Astrocyte of the spinal cord (primary cell): ENCODE results near the gene RORC.

Experiments used
- DNase-seq: peaks from one replicate; pipeline ENCODE4 v3.0.0; 2011; ENCODE audit warnings: low read depth, low spot score
- H3K4me3 ChIP-seq: 2 replicates; pipeline ENCODE4 v1.5.1; 2011; ENCODE audit warnings: low read depth, mild to moderate bottlenecking, low read length, moderate library complexity
- in situ Hi-C: cut with HindIII; loops from 2 replicates; pipeline ENCODE4 v1.10.0; 2017; ENCODE audit warnings: low sequenced_read_pairs
- TF ChIP-seq, protein P1 (sequence below): IDR thresholded peaks from 2 replicates; pipeline ENCODE4 v1.5.1; 2012; ENCODE audit warnings: low read depth, mild to moderate bottlenecking, low read length, inconsistent platforms

The RORC gene

GRCh38 chr1:151835596-151835995, 4.0 kb upstream of the RORC start:
- TF ChIP-seq, protein P1, sequence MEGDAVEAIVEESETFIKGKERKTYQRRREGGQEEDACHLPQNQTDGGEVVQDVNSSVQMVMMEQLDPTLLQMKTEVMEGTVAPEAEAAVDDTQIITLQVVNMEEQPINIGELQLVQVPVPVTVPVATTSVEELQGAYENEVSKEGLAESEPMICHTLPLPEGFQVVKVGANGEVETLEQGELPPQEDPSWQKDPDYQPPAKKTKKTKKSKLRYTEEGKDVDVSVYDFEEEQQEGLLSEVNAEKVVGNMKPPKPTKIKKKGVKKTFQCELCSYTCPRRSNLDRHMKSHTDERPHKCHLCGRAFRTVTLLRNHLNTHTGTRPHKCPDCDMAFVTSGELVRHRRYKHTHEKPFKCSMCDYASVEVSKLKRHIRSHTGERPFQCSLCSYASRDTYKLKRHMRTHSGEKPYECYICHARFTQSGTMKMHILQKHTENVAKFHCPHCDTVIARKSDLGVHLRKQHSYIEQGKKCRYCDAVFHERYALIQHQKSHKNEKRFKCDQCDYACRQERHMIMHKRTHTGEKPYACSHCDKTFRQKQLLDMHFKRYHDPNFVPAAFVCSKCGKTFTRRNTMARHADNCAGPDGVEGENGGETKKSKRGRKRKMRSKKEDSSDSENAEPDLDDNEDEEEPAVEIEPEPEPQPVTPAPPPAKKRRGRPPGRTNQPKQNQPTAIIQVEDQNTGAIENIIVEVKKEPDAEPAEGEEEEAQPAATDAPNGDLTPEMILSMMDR: no peak
- no peak for DNase-seq
- no peak overlapping the region for H3K4me3 ChIP-seq
- in situ Hi-C loops: no loop called here

DNA sequence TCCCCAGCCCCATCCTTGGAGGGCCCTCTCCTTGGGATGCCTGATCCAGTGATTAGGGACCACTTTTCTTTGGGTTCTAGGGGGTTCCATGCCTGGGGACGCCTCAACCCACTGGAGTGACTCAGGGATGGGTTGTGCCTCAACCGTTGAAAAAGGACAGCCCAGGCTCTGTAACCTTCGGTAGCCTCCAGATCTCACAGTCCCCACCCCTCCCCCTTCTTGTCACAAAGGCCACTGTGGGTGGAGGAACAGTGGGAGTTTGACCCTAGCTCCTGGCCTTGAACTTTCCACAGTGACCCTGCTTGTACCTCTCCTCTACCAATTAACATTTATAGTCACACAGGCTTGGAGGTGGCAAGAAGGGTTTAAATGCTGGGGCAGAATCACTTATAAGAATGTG, 2.6 kb upstream of the RORC start:
- no peak for DNase-seq
- in situ Hi-C loops: no loop called here
- H3K4me3 ChIP-seq: no peak overlapping the region
- TF ChIP-seq, protein P1: no peak

- no peak for DNase-seq
- H3K4me3 ChIP-seq: no peak overlapping the region
- in situ Hi-C loops: no loop called here
- TF ChIP-seq, protein P1: no peak
Observed at GRCh38 chr1:151833172-151833900, 1.7 kb upstream of the RORC start.

DNA sequence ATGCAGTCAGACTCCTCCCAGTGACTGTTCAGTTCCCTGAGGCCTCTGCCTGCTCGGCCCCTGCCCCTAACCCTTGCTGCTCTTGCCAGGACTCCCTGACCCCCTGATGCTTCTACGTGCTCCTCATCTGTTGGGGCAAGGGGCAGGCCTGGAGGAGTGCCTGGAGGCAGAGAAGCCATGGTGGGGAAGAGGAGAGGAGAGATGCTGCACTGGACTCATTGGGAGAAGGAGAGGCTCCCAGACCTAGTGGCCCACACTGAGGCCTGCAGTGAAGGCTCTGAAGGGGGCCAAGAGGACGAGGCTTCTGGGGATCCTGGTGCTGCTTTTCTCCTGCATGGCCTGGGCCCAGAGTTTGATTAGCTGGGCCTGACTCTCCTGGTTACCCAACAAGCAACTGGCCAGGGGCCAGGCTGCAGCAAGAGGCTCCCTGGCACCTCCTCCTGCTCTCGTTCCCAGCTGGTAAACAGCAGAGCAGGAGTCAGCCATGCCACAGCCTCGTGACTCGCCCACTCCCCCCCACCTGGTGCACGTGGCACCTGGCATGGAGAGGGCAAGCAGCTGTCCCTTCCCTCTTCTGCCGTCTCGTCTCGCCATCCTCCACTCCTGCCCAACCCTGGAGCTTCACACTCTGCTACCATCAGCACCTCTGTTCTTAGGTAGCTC, 847 bp upstream of the RORC start:
- in situ Hi-C loops: no loop called here
- TF ChIP-seq, protein P1: no peak
- no peak for DNase-seq
- H3K4me3 ChIP-seq: no peak overlapping the region

- in situ Hi-C loops: no loop called here
- no peak for DNase-seq
- TF ChIP-seq, protein P1: no peak
- no peak overlapping the region for H3K4me3 ChIP-seq
Observed at GRCh38 chr1:151831256-151831591, 378 bp downstream of the RORC start.

GRCh38 chr1:151830055-151830454, 1.5 kb downstream of the RORC start:
- DNase-seq: no peak
- TF ChIP-seq, protein P1: no peak
- H3K4me3 ChIP-seq: no peak overlapping the region
- in situ Hi-C loops: no loop called here
